Stimulated activated CD4-positive, alpha-beta T cell treated with anti-CD3 and anti-CD28 coated beads, Interleukin-12 subunit alpha, Interleukin-12 subunit beta, amount 100 ng/mL, for 24 hours (primary cell): ENCODE data around the gene MPDZ.

Experiments
- DNase-seq, 2 experiments: peaks; one replicate each; pipeline ENCODE4 v3.0.0-alpha.2; 2020; ENCODE audit warnings: low read depth in 2 of 2

MPDZ gene

GRCh38 chr9:13179257-13179656, 100.2 kb downstream of the MPDZ start:
- no peak for DNase-seq

GRCh38 chr9:13175732-13176131, 103.8 kb downstream of the MPDZ start:
- DNase-seq: no peak

GRCh38 chr9:13174906-13175639, 104.4 kb downstream of the MPDZ start:
- DNase-seq: no peak

GRCh38 chr9:13173553-13173952, 105.9 kb downstream of the MPDZ start:
- no peak for DNase-seq

GRCh38 chr9:13171261-13171660, 108.2 kb downstream of the MPDZ start:
- DNase-seq: no peak

- DNase-seq: no peak
These were observed 112.5 kb downstream of the MPDZ start for GRCh38 chr9:13166996-13167395.

- no peak for DNase-seq
These were observed 113.5 kb downstream of the MPDZ start for GRCh38 chr9:13165956-13166355.

GRCh38 chr9:13165236-13165945, 114.1 kb downstream of the MPDZ start:
- no peak for DNase-seq

GRCh38 chr9:13163946-13164345, 115.5 kb downstream of the MPDZ start:
- no peak for DNase-seq

- no peak for DNase-seq
These were observed 116.2 kb downstream of the MPDZ start for GRCh38 chr9:13163287-13163686.

GRCh38 chr9:13160051-13160450, 119.4 kb downstream of the MPDZ start:
- DNase-seq: no peak

GRCh38 chr9:13158986-13159385, 120.5 kb downstream of the MPDZ start:
- no peak for DNase-seq

GRCh38 chr9:13151489-13151888, 128.0 kb downstream of the MPDZ start:
- DNase-seq: no peak

- DNase-seq: no peak
These were observed 130.0 kb downstream of the MPDZ start for GRCh38 chr9:13149454-13149853.

GRCh38 chr9:13146840-13147239, 132.7 kb downstream of the MPDZ start:
- DNase-seq: no peak

- no peak for DNase-seq
These were observed 134.2 kb downstream of the MPDZ start for GRCh38 chr9:13145340-13145739.

GRCh38 chr9:13144166-13144775, 135.2 kb downstream of the MPDZ start:
- no peak for DNase-seq

- no peak for DNase-seq
These were observed 136.2 kb downstream of the MPDZ start for GRCh38 chr9:13143281-13143680.

- no peak for DNase-seq
These were observed 136.7 kb downstream of the MPDZ start for GRCh38 chr9:13142776-13143175.

GRCh38 chr9:13141629-13142028, 137.9 kb downstream of the MPDZ start:
- DNase-seq: no peak

- no peak for DNase-seq
These were observed 138.5 kb downstream of the MPDZ start for GRCh38 chr9:13140843-13141592.

GRCh38 chr9:13139641-13140171, 139.8 kb downstream of the MPDZ start:
- no peak for DNase-seq
